ENCODE results near the gene ETHE1. TPM values are rescaled to one million over a fixed set of nuclear protein-coding genes. Genes with fewer than 3 reads are reported as not detected.

The ETHE1 gene, protein sequence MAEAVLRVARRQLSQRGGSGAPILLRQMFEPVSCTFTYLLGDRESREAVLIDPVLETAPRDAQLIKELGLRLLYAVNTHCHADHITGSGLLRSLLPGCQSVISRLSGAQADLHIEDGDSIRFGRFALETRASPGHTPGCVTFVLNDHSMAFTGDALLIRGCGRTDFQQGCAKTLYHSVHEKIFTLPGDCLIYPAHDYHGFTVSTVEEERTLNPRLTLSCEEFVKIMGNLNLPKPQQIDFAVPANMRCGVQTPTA
- 45.7 to 50.9 TPM (median 49.2 TPM) in 5 replicates for total RNA-seq (2022; extraction: Qiagen RNA extraction; ENCODE audit: low read depth)

GRCh38 chr19:43526884-43527859 lies at the start of gene ETHE1:
Gene ETHE1, minus strand, starts transcription at chr19:43527201. Its CDS starts 24 bp downstream, at chr19:43527177.

GRCh38 chr19:43575156-43575950 lies 48.4 kb upstream of the ETHE1 start, which contains the start of the genes PINLYP and XRCC1:
Gene PINLYP, plus strand, starts transcription at chr19:43575801. Its CDS starts 1,391 bp downstream, at chr19:43577192.
Gene XRCC1, minus strand, starts transcription at chr19:43575527. Its CDS starts 69 bp downstream, at chr19:43575458.

DNA sequence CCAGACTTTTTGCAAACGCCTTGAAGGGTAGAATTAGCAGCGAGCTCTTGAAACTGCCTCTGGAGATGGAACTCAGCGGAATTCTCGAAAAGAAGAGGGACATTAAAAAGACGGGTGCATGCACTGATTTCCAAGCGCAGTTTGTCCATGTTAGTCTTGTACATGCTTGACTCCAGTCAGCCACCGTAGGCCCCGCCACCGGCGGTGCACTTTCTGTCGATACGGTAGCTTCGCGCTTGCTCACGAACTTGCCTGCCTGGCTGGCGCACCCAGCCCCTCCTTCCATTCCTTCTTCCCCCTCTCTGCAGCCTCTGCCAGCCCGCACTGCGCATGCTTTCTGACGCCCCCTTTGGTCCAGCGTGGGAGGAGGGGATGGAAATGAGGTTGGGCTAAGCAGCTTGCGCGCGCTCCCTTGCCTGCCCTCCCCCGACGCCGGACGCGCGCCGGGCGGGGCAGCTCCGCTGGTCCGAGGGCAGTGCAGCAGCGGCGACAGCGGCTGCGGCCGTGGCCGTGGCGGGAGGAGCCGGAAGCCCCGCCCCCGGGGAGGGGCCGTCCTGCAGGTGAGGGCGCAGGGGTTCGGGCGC lies 6.1 kb upstream of the ETHE1 start, which contains the start of gene ZNF575:
Gene ZNF575 (plus strand): TSS at position 227 of the 584 bp plus-strand sequence. CDS start 1,235 bp downstream, outside the sequence.

GRCh38 chr19:43504426-43505185 lies 22.4 kb downstream of the ETHE1 start, which contains the start of gene PHLDB3:
Gene PHLDB3, minus strand, starts transcription at chr19:43504746. Its CDS starts 628 bp downstream, at chr19:43504118.

GRCh38 chr19:43465468-43466120 lies 61.4 kb downstream of the ETHE1 start, which contains the start of gene LYPD3:
Gene LYPD3, minus strand, starts transcription at chr19:43465608. Its CDS starts 37 bp downstream, at chr19:43465571.

Other genes starting within 250 kb of the ETHE1 start
- gene CD177, start 173.5 kb downstream of the ETHE1 start, total RNA-seq (2022; extraction: Qiagen RNA extraction; ENCODE audit: low read depth): 0.06 to 0.11 TPM (median 0.09 TPM) in 4 of 5 replicates, not detected in the other
- not detected in 5 replicates for gene TEX101, start 112.3 kb downstream of the ETHE1 start, total RNA-seq (2022; extraction: Qiagen RNA extraction; ENCODE audit: low read depth)
- gene LYPD3, start 61.6 kb downstream of the ETHE1 start, total RNA-seq (2022; extraction: Qiagen RNA extraction; ENCODE audit: low read depth): 0.22 to 0.80 TPM (median 0.41 TPM) in 5 replicates
- gene PHLDB3, start 22.5 kb downstream of the ETHE1 start, total RNA-seq (2022; extraction: Qiagen RNA extraction; ENCODE audit: low read depth): 7.9 to 10.0 TPM (median 8.8 TPM) in 5 replicates
- gene ZNF575, start 6.0 kb upstream of the ETHE1 start, total RNA-seq (2022; extraction: Qiagen RNA extraction; ENCODE audit: low read depth): 1.2 to 1.9 TPM (median 1.6 TPM) in 5 replicates
- 24.8 to 28.2 TPM (median 27.3 TPM) in 5 replicates for gene XRCC1, start 48.3 kb upstream of the ETHE1 start, total RNA-seq (2022; extraction: Qiagen RNA extraction; ENCODE audit: low read depth)
- 0.15 to 0.19 TPM (median 0.17 TPM) in 3 of 5 replicates, not detected in the others for gene PINLYP, start 48.6 kb upstream of the ETHE1 start, total RNA-seq (2022; extraction: Qiagen RNA extraction; ENCODE audit: low read depth)
- 5.3 to 6.3 TPM (median 5.9 TPM) in 5 replicates for gene IRGQ, start 68.9 kb upstream of the ETHE1 start, total RNA-seq (2022; extraction: Qiagen RNA extraction; ENCODE audit: low read depth)
- gene ZNF576, start 69.4 kb upstream of the ETHE1 start, total RNA-seq (2022; extraction: Qiagen RNA extraction; ENCODE audit: low read depth): 12.8 to 21.1 TPM (median 20.4 TPM) in 5 replicates
- 0.67 to 0.93 TPM (median 0.80 TPM) in 5 replicates for gene SRRM5, start 84.9 kb upstream of the ETHE1 start, total RNA-seq (2022; extraction: Qiagen RNA extraction; ENCODE audit: low read depth)
- gene ZNF428, start 92.4 kb upstream of the ETHE1 start, total RNA-seq (2022; extraction: Qiagen RNA extraction; ENCODE audit: low read depth): 50.6 to 71.3 TPM (median 59.6 TPM) in 5 replicates
- gene CADM4, start 112.6 kb upstream of the ETHE1 start, total RNA-seq (2022; extraction: Qiagen RNA extraction; ENCODE audit: low read depth): 8.3 to 10.2 TPM (median 9.1 TPM) in 5 replicates
- 74.2 to 80.1 TPM (median 77.0 TPM) in 5 replicates for gene PLAUR, start 143.0 kb upstream of the ETHE1 start, total RNA-seq (2022; extraction: Qiagen RNA extraction; ENCODE audit: low read depth)
- gene IRGC, start 188.9 kb upstream of the ETHE1 start, total RNA-seq (2022; extraction: Qiagen RNA extraction; ENCODE audit: low read depth): not detected in 5 replicates
- 47.4 to 65.8 TPM (median 57.7 TPM) in 5 replicates for gene SMG9, start 227.8 kb upstream of the ETHE1 start, total RNA-seq (2022; extraction: Qiagen RNA extraction; ENCODE audit: low read depth)